WTC11 (cell line): Measurements from ENCODE around the gene PADI2. TPM values are rescaled to one million over a fixed set of nuclear protein-coding genes. Genes with fewer than 3 reads are reported as not detected.

Source experiments
- ATAC-seq: fragments of 200-7000 bp; cut with Tn5 transposase; 2 replicates; pipeline ENCODE4 v1.10.0; 2021; ENCODE audit warnings: mild to moderate bottlenecking, moderate library complexity
- CTCF ChIA-PET: fragments of 300-600 bp; sonication (Branson Sonifier 250); formaldehyde crosslinking; loops from one replicate; lab custom pipeline; 2021; ENCODE audit warnings: antibody characterized with exemption; lab: Charles Lee
- POLR2A ChIA-PET: fragments of 350-600 bp; sonication (Branson Sonifier 250); formaldehyde crosslinking; loops from one replicate; lab custom pipeline; 2021; ENCODE audit warnings: antibody characterized with exemption; lab: Charles Lee
- DNase-seq: peaks from one replicate; pipeline ENCODE4 v3.0.0; 2021; ENCODE audit warnings: low spot score
- H3K27ac Mint-ChIP-seq: 2 replicates; pipeline ENCODE4 v1.8.0; 2021; ENCODE audit warnings: mixed read lengths
- H3K27me3 Mint-ChIP-seq: 2 replicates; pipeline ENCODE4 v1.8.0; 2021; ENCODE audit warnings: low read depth, mild to moderate bottlenecking, moderate library complexity, mixed read lengths
- H3K36me3 Mint-ChIP-seq: 2 replicates; pipeline ENCODE4 v1.8.0; 2021; ENCODE audit warnings: mixed read lengths
- H3K4me1 Mint-ChIP-seq: 2 replicates; pipeline ENCODE4 v1.8.0; 2022; ENCODE audit warnings: mixed read lengths
- H3K4me3 Mint-ChIP-seq: 2 replicates; pipeline ENCODE4 v1.8.0; 2021; ENCODE audit warnings: mild to moderate bottlenecking, moderate library complexity, mixed read lengths
- H3K9me3 Mint-ChIP-seq: 2 replicates; pipeline ENCODE4 v1.8.0; 2021; ENCODE audit warnings: mixed read lengths
- ATF1 ChIP-seq: sonication (generic); formaldehyde crosslinking; IDR thresholded peaks from 2 replicates; pipeline ENCODE4 v1.8.1; 2023; ENCODE audit warnings: mild to moderate bottlenecking, moderate library complexity, missing genetic modification reagents
- ETV6 ChIP-seq: sonication (generic); formaldehyde crosslinking; IDR thresholded peaks from 2 replicates; pipeline ENCODE4 v1.8.1; 2022; ENCODE audit warnings: mild to moderate bottlenecking, missing genetic modification reagents
- FOXJ3 ChIP-seq: sonication (generic); formaldehyde crosslinking; IDR thresholded peaks from 2 replicates; pipeline ENCODE4 v1.9.0; 2021; ENCODE audit warnings: missing genetic modification reagents, mild to moderate bottlenecking, borderline replicate concordance
- FOXK1 ChIP-seq: sonication (generic); formaldehyde crosslinking; IDR thresholded peaks from 2 replicates; pipeline ENCODE4 v1.8.0; 2022; ENCODE audit warnings: mild to moderate bottlenecking, moderate library complexity, missing genetic modification reagents
- HMGA2 ChIP-seq: fragments of 250-450 bp; sonication (Bioruptor Pico); IDR thresholded peaks from 2 replicates; pipeline ENCODE4 v1.4.0; 2021; ENCODE audit warnings: mild to moderate bottlenecking, moderate library complexity
- KAT7 ChIP-seq: sonication (generic); formaldehyde crosslinking; IDR thresholded peaks from 2 replicates; pipeline ENCODE4 v1.8.1; 2023; ENCODE audit warnings: missing genetic modification reagents, mild to moderate bottlenecking, borderline replicate concordance
- NFYB ChIP-seq: sonication (generic); formaldehyde crosslinking; conservative IDR thresholded peaks from 2 replicates; pipeline ENCODE4 v1.8.0; 2022; ENCODE audit warnings: low read depth, missing genetic modification reagents
- PRRX2 ChIP-seq: fragments of 250-450 bp; sonication (Bioruptor Pico); IDR thresholded peaks from 2 replicates; pipeline ENCODE4 v1.8.0; 2021; ENCODE audit warnings: mild to moderate bottlenecking
- RELA ChIP-seq: sonication (generic); formaldehyde crosslinking; IDR thresholded peaks from 2 replicates; pipeline ENCODE4 v1.8.1; 2022; ENCODE audit warnings: missing genetic modification reagents, mild to moderate bottlenecking, borderline replicate concordance
- SP1 ChIP-seq: sonication (generic); formaldehyde crosslinking; conservative IDR thresholded peaks from 2 replicates; pipeline ENCODE4 v1.8.1; 2022; ENCODE audit warnings: missing genetic modification reagents
- ZBTB21 ChIP-seq: sonication (generic); formaldehyde crosslinking; IDR thresholded peaks from 2 replicates; pipeline ENCODE4 v1.8.1; 2023; ENCODE audit warnings: mild to moderate bottlenecking, missing genetic modification reagents, borderline replicate concordance
- ZNF416 ChIP-seq: fragments of 250-450 bp; sonication (Bioruptor Pico); IDR thresholded peaks from 2 replicates; pipeline ENCODE4 v1.9.0; 2021; ENCODE audit warnings: mild to moderate bottlenecking, inconsistent platforms
- ZNF671 ChIP-seq: fragments of 250-450 bp; sonication (Bioruptor Pico); IDR thresholded peaks from 2 replicates; pipeline ENCODE4 v1.8.0; 2021; ENCODE audit warnings: mild to moderate bottlenecking
- total RNA-seq: library from RNA; stranded (reverse); gene quantifications from 3 replicates; pipeline ENCODE4 v1.2.3, GENCODE V29; 2021
- TF ChIP-seq, protein P1 (sequence below): fragments of 250-450 bp; sonication (Bioruptor Pico); IDR thresholded peaks from 2 replicates; pipeline ENCODE4 v1.9.0; 2021; ENCODE audit warnings: moderate library complexity, mild to moderate bottlenecking, inconsistent platforms, borderline replicate concordance
- TF ChIP-seq, protein P2 (sequence below): sonication (generic); formaldehyde crosslinking; IDR thresholded peaks from 2 replicates; pipeline ENCODE4 v1.8.1; 2023; ENCODE audit warnings: mild to moderate bottlenecking, missing genetic modification reagents
- TF ChIP-seq, protein P3 (sequence below): sonication (generic); formaldehyde crosslinking; IDR thresholded peaks from 2 replicates; pipeline ENCODE4 v1.8.0; 2022; ENCODE audit warnings: mild to moderate bottlenecking, missing genetic modification reagents
- TF ChIP-seq, protein P4 (sequence below): sonication (generic); formaldehyde crosslinking; IDR thresholded peaks from 2 replicates; pipeline ENCODE4 v1.8.0; 2022; ENCODE audit warnings: mild to moderate bottlenecking, missing genetic modification reagents
- TF ChIP-seq, protein P5 (sequence below): sonication (generic); formaldehyde crosslinking; IDR thresholded peaks from 2 replicates; pipeline ENCODE4 v1.8.0; 2023; ENCODE audit warnings: missing genetic modification reagents
- TF ChIP-seq, protein P6 (sequence below): sonication (generic); formaldehyde crosslinking; IDR thresholded peaks from 2 replicates; pipeline ENCODE4 v1.8.1; 2023; ENCODE audit warnings: mild to moderate bottlenecking, missing genetic modification reagents, borderline replicate concordance
- TF ChIP-seq, protein P7 (sequence below): sonication (generic); formaldehyde crosslinking; IDR thresholded peaks from 2 replicates; pipeline ENCODE4 v1.8.1; 2022; ENCODE audit warnings: low read depth, missing genetic modification reagents, borderline replicate concordance
- TF ChIP-seq, protein P8 (sequence below): fragments of 250-450 bp; sonication (Bioruptor Pico); IDR thresholded peaks from 2 replicates; pipeline ENCODE4 v2.1.2; 2022; ENCODE audit warnings: mild to moderate bottlenecking, moderate library complexity
- TF ChIP-seq, protein P9 (sequence below): sonication (generic); formaldehyde crosslinking; IDR thresholded peaks from 2 replicates; pipeline ENCODE4 v1.8.0; 2022; ENCODE audit warnings: mild to moderate bottlenecking, missing genetic modification reagents

The PADI2 gene
- total RNA-seq, 1 experiment from 2014 or later, result 3.8 TPM

DNA sequence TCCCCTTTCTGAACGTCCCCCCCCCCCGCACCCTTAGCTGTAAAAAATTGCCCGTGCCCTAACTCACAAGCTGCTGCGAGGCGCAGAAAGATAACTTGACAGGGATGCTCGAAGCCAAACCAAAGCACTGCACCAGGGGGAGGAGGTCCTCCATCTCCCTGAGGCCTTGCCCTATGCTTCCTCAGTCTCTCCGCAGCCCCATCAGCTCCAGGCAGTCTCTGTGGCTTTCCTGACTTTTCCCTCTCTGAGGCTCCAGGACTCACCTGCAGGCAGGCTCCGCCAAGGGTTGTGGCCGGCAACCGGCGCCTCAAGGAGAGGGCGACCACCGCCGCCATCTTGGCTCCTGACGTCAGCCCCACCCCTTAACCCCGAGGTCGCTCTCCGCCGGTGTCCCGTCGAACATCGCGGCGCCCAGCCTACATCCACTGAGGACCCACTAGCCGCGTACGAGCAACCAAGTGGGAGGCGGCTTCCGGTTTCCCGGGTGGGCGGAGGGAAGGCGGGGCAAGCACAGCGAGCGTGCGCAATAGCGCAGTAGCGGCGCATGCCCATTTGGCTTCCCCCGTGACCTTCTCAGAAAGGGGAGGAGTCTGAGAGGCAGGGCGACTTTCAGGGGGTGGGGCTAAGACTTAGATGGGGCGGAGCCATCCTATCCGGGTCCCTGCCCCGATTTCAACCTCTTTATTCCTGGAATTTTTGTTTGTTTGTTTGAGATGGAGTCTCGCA, 65.4 kb downstream of the PADI2 start, which contains the start of gene SDHB (continued):
- TF ChIP-seq PRRX2 (CRISPR knock-in tag) (no peak), NFYB (CRISPR knock-in tag) (no peak), ZNF416 (CRISPR knock-in tag) (no peak), ZNF671 (CRISPR knock-in tag) (no peak), ATF1 (CRISPR knock-in tag) (no peak), HMGA2 (no peak), FOXK1 (CRISPR knock-in tag) (no peak; the same call in 1 of the 2 replicates), KAT7 (CRISPR knock-in tag) (no peak)
- TF ChIP-seq, protein P1, sequence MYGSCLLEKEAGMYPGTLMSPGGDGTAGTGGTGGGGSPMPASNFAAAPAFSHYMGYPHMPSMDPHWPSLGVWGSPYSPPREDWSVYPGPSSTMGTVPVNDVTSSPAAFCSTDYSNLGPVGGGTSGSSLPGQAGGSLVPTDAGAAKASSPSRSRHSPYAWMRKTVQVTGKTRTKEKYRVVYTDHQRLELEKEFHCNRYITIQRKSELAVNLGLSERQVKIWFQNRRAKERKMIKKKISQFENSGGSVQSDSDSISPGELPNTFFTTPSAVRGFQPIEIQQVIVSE (CRISPR knock-in tag), result no peak
- TF ChIP-seq, protein P2, sequence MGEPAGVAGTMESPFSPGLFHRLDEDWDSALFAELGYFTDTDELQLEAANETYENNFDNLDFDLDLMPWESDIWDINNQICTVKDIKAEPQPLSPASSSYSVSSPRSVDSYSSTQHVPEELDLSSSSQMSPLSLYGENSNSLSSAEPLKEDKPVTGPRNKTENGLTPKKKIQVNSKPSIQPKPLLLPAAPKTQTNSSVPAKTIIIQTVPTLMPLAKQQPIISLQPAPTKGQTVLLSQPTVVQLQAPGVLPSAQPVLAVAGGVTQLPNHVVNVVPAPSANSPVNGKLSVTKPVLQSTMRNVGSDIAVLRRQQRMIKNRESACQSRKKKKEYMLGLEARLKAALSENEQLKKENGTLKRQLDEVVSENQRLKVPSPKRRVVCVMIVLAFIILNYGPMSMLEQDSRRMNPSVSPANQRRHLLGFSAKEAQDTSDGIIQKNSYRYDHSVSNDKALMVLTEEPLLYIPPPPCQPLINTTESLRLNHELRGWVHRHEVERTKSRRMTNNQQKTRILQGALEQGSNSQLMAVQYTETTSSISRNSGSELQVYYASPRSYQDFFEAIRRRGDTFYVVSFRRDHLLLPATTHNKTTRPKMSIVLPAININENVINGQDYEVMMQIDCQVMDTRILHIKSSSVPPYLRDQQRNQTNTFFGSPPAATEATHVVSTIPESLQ, result no peak
- TF ChIP-seq, protein P3, sequence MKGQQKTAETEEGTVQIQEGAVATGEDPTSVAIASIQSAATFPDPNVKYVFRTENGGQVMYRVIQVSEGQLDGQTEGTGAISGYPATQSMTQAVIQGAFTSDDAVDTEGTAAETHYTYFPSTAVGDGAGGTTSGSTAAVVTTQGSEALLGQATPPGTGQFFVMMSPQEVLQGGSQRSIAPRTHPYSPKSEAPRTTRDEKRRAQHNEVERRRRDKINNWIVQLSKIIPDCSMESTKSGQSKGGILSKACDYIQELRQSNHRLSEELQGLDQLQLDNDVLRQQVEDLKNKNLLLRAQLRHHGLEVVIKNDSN (CRISPR knock-in tag), result peak; percentile 74; the same call in 1 of the 2 replicates
- TF ChIP-seq, protein P4, sequence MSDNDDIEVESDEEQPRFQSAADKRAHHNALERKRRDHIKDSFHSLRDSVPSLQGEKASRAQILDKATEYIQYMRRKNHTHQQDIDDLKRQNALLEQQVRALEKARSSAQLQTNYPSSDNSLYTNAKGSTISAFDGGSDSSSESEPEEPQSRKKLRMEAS (CRISPR knock-in tag), result peak; percentile 69

DNA sequence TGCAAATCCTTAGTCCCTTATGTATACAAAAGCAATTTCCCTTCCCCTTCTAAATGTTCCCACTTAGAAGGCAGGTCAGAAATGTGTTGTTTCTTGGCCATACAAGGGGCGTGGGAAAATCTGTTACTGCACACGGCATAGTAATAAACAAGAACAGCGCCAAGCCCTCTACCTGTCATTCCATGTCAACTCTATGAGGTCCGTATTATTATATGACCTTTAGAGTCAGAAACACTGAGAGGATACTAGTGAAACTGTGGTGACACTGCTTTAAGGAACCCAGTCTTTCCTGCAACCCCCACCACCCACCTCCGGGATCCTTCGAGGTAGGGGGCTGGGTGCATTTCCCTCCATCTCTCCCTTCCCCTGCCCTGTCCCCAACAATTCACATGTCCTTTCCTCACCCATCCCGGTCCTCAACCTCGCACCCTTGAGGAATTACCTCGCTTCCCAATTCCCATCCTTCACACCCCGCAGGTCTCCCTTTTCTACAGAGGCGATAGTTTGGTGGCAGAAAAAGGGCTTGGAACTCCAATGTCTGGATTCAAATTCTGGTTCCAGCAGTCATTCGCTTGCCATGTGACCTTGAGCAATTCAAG, 66.1 kb downstream of the PADI2 start:
- Mint-ChIP-seq H3K9me3 (no peaks in the 10 kb centered on the region), H3K27me3 (no peaks in the 10 kb centered on the region), H3K4me1 (peaks cover 8% of the 10 kb centered on the region), H3K27ac (peak overlapping the region; percentile 95), H3K36me3 (peaks cover 7% of the 10 kb centered on the region), H3K4me3 (peak overlapping the region; percentile 99)
- POLR2A ChIA-PET, result no interaction called here
- ATAC-seq, result no peak
- DNase-seq, result no peak
- CTCF ChIA-PET, result no interaction called here
- no peak for TF ChIP-seq ZBTB21 (CRISPR knock-in tag)
- TF ChIP-seq, protein P5, sequence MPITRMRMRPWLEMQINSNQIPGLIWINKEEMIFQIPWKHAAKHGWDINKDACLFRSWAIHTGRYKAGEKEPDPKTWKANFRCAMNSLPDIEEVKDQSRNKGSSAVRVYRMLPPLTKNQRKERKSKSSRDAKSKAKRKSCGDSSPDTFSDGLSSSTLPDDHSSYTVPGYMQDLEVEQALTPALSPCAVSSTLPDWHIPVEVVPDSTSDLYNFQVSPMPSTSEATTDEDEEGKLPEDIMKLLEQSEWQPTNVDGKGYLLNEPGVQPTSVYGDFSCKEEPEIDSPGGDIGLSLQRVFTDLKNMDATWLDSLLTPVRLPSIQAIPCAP, result no peak
- no peak for TF ChIP-seq SP1
- TF ChIP-seq, protein P6, sequence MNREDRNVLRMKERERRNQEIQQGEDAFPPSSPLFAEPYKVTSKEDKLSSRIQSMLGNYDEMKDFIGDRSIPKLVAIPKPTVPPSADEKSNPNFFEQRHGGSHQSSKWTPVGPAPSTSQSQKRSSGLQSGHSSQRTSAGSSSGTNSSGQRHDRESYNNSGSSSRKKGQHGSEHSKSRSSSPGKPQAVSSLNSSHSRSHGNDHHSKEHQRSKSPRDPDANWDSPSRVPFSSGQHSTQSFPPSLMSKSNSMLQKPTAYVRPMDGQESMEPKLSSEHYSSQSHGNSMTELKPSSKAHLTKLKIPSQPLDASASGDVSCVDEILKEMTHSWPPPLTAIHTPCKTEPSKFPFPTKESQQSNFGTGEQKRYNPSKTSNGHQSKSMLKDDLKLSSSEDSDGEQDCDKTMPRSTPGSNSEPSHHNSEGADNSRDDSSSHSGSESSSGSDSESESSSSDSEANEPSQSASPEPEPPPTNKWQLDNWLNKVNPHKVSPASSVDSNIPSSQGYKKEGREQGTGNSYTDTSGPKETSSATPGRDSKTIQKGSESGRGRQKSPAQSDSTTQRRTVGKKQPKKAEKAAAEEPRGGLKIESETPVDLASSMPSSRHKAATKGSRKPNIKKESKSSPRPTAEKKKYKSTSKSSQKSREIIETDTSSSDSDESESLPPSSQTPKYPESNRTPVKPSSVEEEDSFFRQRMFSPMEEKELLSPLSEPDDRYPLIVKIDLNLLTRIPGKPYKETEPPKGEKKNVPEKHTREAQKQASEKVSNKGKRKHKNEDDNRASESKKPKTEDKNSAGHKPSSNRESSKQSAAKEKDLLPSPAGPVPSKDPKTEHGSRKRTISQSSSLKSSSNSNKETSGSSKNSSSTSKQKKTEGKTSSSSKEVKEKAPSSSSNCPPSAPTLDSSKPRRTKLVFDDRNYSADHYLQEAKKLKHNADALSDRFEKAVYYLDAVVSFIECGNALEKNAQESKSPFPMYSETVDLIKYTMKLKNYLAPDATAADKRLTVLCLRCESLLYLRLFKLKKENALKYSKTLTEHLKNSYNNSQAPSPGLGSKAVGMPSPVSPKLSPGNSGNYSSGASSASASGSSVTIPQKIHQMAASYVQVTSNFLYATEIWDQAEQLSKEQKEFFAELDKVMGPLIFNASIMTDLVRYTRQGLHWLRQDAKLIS (CRISPR knock-in tag), result no peak
- TF ChIP-seq, protein P7, sequence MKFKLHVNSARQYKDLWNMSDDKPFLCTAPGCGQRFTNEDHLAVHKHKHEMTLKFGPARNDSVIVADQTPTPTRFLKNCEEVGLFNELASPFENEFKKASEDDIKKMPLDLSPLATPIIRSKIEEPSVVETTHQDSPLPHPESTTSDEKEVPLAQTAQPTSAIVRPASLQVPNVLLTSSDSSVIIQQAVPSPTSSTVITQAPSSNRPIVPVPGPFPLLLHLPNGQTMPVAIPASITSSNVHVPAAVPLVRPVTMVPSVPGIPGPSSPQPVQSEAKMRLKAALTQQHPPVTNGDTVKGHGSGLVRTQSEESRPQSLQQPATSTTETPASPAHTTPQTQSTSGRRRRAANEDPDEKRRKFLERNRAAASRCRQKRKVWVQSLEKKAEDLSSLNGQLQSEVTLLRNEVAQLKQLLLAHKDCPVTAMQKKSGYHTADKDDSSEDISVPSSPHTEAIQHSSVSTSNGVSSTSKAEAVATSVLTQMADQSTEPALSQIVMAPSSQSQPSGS (CRISPR knock-in tag), result no peak
- no peak for TF ChIP-seq FOXJ3 (CRISPR knock-in tag)
- TF ChIP-seq, protein P8, sequence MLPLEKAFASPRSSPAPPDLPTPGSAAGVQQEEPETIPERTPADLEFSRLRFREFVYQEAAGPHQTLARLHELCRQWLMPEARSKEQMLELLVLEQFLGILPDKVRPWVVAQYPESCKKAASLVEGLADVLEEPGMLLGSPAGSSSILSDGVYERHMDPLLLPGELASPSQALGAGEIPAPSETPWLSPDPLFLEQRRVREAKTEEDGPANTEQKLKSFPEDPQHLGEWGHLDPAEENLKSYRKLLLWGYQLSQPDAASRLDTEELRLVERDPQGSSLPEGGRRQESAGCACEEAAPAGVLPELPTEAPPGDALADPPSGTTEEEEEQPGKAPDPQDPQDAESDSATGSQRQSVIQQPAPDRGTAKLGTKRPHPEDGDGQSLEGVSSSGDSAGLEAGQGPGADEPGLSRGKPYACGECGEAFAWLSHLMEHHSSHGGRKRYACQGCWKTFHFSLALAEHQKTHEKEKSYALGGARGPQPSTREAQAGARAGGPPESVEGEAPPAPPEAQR, result no peak
- TF ChIP-seq, protein P9, sequence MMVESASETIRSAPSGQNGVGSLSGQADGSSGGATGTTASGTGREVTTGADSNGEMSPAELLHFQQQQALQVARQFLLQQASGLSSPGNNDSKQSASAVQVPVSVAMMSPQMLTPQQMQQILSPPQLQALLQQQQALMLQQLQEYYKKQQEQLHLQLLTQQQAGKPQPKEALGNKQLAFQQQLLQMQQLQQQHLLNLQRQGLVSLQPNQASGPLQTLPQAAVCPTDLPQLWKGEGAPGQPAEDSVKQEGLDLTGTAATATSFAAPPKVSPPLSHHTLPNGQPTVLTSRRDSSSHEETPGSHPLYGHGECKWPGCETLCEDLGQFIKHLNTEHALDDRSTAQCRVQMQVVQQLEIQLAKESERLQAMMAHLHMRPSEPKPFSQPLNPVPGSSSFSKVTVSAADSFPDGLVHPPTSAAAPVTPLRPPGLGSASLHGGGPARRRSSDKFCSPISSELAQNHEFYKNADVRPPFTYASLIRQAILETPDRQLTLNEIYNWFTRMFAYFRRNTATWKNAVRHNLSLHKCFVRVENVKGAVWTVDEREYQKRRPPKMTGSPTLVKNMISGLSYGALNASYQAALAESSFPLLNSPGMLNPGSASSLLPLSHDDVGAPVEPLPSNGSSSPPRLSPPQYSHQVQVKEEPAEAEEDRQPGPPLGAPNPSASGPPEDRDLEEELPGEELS, result no peak
- no peak for TF ChIP-seq KAT7 (CRISPR knock-in tag)
- TF ChIP-seq RELA, result no peak
- TF ChIP-seq ETV6, result no peak
